Activated CD8-positive, alpha-beta memory T cell treated with anti-CD3 and anti-CD28 coated beads for 36 hours (primary cell): Measurements from ENCODE around the gene SDF2. TPM values are rescaled to one million over a fixed set of nuclear protein-coding genes. Genes with fewer than 3 reads are reported as not detected.
"Not testable (repeated sequence)": the region's sequence is repeated elsewhere in the genome, so short reads cannot be mapped to it uniquely, and the experiment has no call there.

Experiments
- CTCF ChIA-PET: fragments of 350-600 bp; sonication (Branson Sonifier 250); formaldehyde crosslinking; loops from one replicate; lab custom pipeline; 2021; ENCODE audit warnings: antibody characterized with exemption; lab: Charles Lee
- POLR2A ChIA-PET: fragments of 350-600 bp; sonication (Branson Sonifier 250); formaldehyde crosslinking; loops from one replicate; lab custom pipeline; 2021; ENCODE audit warnings: antibody characterized with exemption; lab: Charles Lee
- total RNA-seq, 2 experiments: library from RNA; stranded (reverse); gene quantifications; one replicate each; pipeline ENCODE4 v1.2.3, GENCODE V29; 2021

The SDF2 gene
- total RNA-seq, 2 experiments from 2014 or later = 44.7 to 47.1 TPM

- POLR2A ChIA-PET = no interaction called here
- CTCF ChIA-PET = interaction anchor here (1.1 kb wide), 1 partner anchor 25 kb away, joined by 3 read pairs; no protein-coding TSS in a partner anchor
These were observed 26.8 kb upstream of the SDF2 start for GRCh38 chr17:28688481-28688880.

DNA sequence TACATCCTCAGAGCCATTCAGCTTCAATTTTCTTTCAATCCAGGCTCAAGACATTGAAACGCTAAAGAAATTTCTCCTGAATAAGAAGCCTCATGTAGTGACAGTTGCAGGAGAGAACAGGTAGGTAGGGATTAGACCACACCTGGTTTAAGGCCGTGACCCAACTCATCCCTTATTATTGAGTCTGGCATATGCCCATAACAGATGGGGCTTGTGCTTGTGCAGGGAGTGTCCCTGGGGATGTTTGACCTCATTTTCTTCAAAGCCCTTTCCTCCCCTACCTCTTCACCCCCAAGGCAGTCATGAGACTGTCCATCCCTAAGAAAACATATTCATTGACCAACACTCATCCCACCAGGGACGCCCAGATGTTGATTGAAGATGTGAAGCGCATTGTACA is 24.6 kb upstream of the SDF2 start:
- ChIA-PET CTCF (no interaction called here), POLR2A (no interaction called here)

DNA sequence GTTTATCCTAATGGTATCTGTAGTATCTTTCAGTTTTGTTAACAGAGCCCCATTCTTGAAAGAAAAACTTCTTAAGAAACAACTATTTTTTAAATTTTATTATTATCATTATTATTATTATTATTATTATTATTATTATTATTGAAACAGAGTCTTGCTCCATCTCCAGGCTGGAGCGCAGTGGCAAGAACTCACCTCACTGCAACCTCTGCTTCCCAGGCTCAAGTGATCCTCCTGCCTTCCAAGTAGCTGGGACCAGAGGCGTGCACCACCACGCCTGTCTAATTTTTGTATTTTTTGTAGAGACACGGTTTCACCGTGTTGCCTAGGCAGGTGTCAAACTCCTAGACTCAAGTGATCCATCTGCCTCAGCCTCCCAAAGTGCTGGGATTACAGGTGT is 23.7 kb upstream of the SDF2 start:
- POLR2A ChIA-PET = no interaction called here
- CTCF ChIA-PET = no interaction called here

- CTCF ChIA-PET = no interaction called here
- POLR2A ChIA-PET = no interaction called here
These were observed 23.3 kb upstream of the SDF2 start for GRCh38 chr17:28684963-28685362.

- CTCF ChIA-PET = no interaction called here
- POLR2A ChIA-PET = no interaction called here
These were observed 20.9 kb upstream of the SDF2 start for GRCh38 chr17:28682655-28683054.

GRCh38 chr17:28675980-28676379 is 14.3 kb upstream of the SDF2 start:
- POLR2A ChIA-PET = interaction anchor here (1.2 kb wide), 1 partner anchor 31 kb away, joined by 5 read pairs; the partner anchor contains the start of gene BLTP2
- CTCF ChIA-PET = interaction anchor here (1.3 to 1.4 kb wide), 2 partner anchors 30 to 63 kb away, joined by 3 to 4 read pairs; no protein-coding TSS in a partner anchor

DNA sequence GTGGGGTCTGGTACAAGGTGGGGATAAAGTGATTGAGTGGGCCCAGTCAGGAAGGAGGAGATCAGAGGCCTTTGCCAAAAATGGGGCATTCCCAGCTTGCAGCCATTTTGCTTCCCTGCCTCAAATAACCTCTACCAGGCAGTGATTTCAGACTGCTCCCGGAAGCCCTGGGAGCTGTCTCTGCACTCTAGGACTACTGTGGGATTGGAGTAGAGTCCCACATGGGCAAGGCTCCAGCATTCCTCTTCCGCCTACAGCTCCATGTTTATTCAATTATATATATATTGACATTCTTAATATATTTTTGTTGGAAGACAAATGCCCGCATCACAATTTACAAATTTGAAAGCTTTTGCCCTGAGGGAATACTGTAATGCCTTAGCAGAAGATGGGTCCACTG is 13.8 kb upstream of the SDF2 start:
- POLR2A ChIA-PET = interaction anchor here (1.2 kb wide), 1 partner anchor 31 kb away, joined by 5 read pairs; the partner anchor contains the start of gene BLTP2
- CTCF ChIA-PET = interaction anchor here (0.9 to 1.4 kb wide), 3 partner anchors 30 to 63 kb away, joined by 3 to 4 read pairs (median 3); no protein-coding TSS in a partner anchor

DNA sequence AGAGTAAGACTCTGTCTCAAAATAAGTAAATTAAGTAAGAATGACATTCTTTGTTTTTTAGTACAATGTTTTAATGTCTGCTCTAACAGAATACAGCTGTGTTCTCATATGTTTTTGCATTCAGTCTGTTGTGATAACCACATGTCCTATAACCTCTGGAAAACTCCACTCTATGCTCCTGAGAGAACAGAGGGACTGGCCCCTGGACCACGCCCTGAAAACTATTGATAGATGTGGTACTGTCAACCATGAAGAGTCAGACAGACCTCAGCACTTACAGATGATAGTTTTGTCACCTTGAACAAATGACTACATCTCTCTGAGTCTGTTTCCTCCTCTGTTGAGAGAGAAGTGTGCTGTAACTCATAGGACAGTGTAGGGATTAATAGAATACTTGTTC is 8.2 kb upstream of the SDF2 start:
- POLR2A ChIA-PET = no interaction called here
- CTCF ChIA-PET = no interaction called here

DNA sequence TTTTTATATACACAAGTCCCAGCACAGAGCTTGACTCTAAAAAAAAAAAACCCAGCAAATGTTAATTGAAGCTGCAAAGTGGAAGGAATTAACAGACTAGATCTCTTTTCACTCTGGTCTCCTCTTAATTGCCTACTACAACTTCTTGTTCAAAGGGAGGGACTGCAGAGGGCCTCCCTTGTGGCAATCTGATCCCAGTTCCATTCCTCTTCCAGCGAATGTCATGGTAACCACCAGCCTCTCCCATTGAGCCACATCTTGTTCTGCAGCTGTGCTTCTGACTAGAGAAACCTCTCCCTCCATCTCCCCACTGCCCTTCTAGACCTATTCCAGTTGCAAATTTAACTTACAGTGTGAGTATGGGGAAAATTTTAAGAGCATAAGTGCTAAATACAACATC is 6.2 kb upstream of the SDF2 start:
- POLR2A ChIA-PET = no interaction called here
- CTCF ChIA-PET = no interaction called here

GRCh38 chr17:28665994-28666393 is 4.3 kb upstream of the SDF2 start:
- ChIA-PET CTCF (no interaction called here), POLR2A (no interaction called here)

DNA sequence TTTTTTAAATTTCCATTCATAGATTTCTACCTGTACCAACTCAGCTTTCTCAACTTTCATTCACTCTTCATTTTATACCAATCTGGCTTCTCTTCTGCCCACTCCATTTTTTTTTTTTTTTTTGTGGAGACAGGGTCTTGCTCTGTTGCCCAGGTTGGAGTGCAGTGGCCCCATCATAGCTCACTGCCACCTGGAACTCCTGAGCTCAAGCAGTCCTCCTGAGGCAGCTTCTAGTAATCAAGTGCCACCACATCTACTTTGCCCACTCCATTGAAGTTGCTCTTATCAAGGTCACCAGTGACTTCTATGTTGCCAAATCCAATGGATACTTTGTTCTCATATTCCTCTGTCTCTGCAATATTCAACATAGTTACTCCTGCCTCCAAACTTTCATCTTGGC is 2.0 kb upstream of the SDF2 start:
- ChIA-PET POLR2A (interaction anchor here (0.8 kb wide), 1 partner anchor 92 kb away, joined by 3 read pairs; the partner anchor contains the start of gene PIGS), CTCF (interaction anchor here (1.1 to 3.2 kb wide), 2 partner anchors 19 to 24 kb away, joined by 3 to 15 read pairs; partner anchors contain the start of gene BLTP2)

DNA sequence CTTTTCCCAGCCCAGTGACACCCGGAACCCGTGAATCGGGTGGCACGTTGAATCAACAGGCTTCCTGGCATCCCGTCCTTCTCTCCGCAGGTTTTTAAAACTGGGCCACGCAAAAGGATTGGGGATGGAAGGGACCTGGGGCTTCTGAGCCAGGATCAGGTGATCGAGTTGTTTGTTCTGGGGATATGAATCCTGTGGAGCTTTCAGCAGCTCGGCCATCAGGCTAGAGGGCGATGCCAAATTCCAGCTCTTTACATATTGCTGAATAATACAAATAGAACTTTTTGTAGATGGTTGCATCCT is 772 bp upstream of the SDF2 start:
- ChIA-PET CTCF (interaction anchor here (2.1 to 3.2 kb wide), 2 partner anchors 16 to 18 kb away, joined by 8 to 15 read pairs; partner anchors contain the start of gene BLTP2), POLR2A (interaction anchor here (1.0 to 2.8 kb wide), 6 partner anchors 13 to 63 kb away, joined by 3 to 30 read pairs (median 8); partner anchors contain the start of genes BLTP2, PROCA1 and RPL23A)

DNA sequence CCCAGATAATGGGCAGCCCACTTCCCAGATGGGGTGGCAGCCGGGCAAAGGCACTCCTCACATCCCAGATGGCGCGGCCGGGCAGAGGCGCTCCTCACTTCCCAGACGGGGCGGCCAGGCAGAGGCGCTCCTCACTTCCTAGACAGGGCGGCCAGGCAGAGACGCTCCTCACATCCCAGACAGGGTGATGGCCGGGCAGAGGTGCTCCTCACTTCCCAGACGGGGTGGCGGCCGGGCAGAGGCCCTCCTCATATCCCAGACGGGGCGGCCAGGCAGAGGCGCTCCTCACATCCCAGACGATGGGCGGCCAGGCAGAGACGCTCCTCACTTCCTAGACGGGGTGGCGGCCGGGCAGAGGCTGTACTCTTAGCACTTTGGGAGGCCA is 2.2 kb downstream of the SDF2 start:
- POLR2A ChIA-PET, CTCF ChIA-PET: not testable (repeated sequence)

DNA sequence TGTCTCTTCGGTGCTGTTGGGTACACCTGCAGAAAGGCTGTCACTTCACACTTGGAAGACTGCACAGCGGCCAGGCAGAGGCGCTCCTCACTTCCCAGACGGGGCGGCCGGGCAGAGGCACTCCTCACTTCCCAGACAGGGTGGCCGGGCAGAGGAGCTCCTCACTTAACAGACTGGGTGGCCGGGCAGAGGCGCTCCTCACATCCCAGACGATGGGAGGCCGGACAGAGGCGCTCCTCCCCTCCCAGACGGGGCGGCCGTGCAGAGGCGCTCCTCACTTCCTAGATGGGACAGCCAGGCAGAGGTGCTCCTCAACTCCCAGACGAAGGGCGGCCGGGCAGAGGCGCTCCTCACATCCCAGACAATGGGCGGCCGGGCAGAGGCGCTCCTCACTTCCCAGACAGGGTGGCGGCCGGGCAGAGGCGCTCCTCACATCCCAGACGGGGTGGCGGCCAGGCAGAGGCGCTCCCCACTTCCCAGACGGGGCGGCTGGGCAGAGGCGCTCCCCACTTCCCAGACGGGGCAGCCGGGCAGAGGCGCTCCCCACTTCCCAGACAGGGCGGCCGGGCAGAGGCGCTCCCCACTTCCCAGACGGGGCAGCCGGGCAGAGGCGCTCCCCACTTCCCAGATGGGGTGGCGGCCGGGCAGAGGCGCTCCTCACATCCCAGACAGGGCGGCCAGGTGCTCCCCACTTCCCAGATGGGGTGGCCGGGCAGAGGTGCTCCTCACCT is 2.8 kb downstream of the SDF2 start:
- POLR2A ChIA-PET = interaction anchor here (0.8 kb wide), 1 partner anchor 125 kb away, joined by 10 read pairs; no protein-coding TSS in a partner anchor
- CTCF ChIA-PET = not testable (repeated sequence)

DNA sequence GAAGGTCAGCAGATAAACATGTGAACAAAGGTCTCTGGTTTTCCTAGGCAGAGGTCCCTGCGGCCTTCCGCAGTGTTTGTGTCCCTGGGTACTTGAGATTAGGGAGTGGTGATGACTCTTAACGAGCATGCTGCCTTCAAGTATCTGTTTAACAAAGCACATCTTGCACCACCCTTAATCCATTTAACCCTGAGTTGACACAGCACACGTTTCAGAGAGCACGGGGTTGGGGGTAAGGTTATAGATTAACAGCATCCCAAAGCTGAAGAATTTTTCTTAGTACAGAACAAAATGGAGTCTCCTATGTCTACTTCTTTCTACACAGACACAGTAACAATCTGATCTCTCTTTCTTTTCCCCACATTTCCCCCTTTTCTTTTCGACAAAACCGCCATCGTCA is 3.4 kb downstream of the SDF2 start:
- POLR2A ChIA-PET = interaction anchor here (0.8 kb wide), 1 partner anchor 125 kb away, joined by 10 read pairs; no protein-coding TSS in a partner anchor
- CTCF ChIA-PET = interaction anchor here (0.9 kb wide), 1 partner anchor 14 kb away, joined by 3 read pairs; no protein-coding TSS in a partner anchor

DNA sequence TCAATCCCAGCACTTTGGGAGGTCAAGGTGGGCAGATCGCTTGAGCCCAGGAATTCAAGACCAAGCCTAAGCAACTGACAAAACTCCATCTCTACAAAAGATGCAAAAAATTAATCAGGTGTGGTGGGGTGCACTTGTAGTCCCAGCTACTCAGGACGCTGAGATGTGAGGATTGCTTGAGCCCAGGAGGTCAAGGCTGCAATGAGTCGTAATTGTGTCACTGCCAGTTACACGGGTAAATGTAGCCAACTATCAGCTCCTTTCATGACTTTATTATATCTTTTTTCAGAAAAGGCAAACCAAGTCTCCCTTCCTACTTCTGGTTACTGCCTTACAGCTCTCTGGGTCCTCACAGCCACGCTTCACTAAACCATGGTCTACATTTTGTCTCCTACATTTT is 4.0 kb downstream of the SDF2 start:
- CTCF ChIA-PET = interaction anchor here (0.9 kb wide), 1 partner anchor 14 kb away, joined by 3 read pairs; no protein-coding TSS in a partner anchor
- POLR2A ChIA-PET = no interaction called here

DNA sequence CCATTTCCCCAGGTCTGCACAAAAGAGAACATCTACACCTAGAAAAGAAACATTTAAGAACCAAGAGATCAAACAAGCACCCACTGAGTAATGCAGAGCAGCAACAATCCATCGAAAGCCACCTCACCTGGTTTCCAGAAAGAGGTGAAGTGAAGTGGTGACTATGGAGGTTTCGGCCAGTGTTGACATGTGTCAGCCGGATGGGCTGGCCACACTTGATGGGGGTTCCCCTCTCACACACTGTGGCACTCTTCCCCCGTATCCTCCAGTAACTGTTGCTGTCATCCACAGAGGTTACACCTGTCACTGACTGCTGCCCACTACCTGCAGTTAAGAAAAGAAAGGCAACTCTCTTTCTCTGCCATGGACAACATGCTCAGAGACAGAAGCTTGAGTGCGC is 6.5 kb downstream of the SDF2 start:
- POLR2A ChIA-PET = interaction anchor here (0.7 kb wide), 1 partner anchor 14 kb away, joined by 3 read pairs; no protein-coding TSS in a partner anchor

DNA sequence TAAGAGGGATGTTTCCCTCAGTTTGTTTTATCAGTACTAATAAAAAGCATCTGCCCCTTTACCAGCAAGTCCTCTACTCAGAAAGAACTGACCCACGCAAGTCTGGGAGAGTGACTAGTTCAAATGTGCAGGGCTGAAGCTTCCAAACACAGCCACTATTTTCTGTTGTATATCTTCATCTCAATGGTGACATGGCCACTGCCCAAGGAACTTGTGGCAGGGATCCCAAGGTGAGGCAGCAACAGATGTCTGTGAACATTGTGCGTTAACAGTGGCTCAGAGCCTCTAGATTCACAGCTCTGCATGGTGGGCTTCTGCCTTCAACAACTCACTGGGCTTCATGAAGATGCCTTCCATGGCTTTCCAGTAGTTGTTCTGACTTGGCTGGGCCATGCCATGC is 13.0 kb downstream of the SDF2 start:
- ChIA-PET POLR2A (no interaction called here), CTCF (interaction anchor here (0.9 to 1.1 kb wide), 2 partner anchors 12 to 78 kb away, joined by 3 read pairs; partner anchors contain the start of gene TLCD1)

More for the DNA sequence above, 6.5 kb downstream of the SDF2 start:
- CTCF ChIA-PET = no interaction called here

DNA sequence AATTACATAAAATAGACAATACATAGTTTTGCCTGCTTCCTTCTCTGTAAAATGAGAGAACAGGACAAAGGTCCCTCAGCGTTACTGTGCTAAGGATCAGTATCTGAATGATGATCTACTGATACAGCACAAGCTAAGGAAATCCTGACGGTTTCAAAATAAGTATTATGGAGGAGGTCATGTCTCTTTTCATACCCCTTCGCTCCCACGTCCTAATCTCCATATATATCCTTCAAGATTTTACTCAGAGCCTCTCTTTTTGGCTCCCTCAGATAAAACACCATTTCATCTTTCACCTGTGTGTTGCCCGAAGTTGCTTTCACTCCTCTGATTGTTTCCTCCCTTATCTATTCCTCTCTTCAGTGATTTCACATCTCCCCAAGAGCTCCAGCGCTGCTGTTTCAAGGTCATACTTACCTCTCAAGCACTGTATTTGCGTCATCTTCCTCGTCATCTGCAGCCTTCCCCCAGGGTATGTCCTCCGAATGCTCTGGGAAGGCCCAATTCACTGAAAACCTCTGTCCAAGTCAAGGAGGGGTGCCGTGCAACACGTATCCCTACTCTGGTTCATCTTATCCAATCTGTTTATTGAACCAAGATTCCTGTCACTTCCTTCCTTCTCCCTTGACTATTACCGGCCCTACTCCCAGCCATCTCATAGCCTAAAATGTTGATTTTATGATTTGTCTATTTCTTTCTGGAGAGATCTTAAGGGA is 15.5 kb downstream of the SDF2 start:
- POLR2A ChIA-PET = interaction anchor here (1.0 to 4.2 kb wide), 3 partner anchors 16 to 311 kb away, joined by 3 to 30 read pairs (median 12); partner anchors contain the start of genes IFT20, PROCA1, SDF2 and SUPT6H

More for the DNA sequence above, 15.5 kb downstream of the SDF2 start:
- CTCF ChIA-PET = interaction anchor here (1.0 to 1.6 kb wide), 6 partner anchors 16 to 106 kb away, joined by 3 to 8 read pairs (median 3); partner anchors contain the start of genes RPL23A, SDF2 and SUPT6H
